ENCODE measurements around the gene PHF8.
A peak's percentile ranks its signal among the peaks of the same experiment; 100 is the strongest.

Gene PHF8

GRCh38 chrX:54044126-54044876, at the start of gene PHF8:
Gene PHF8 (minus strand): TSS chrX:54044473. CDS start chrX:54042728, 1,745 bp downstream.
- DNase-seq (ENCODE audit: low read depth): peak; percentile 93

GRCh38 chrX:54093571-54093970, 49.3 kb upstream of the PHF8 start:
- no peak for DNase-seq (ENCODE audit: low read depth)

GRCh38 chrX:54093159-54093558, 48.9 kb upstream of the PHF8 start:
- no peak for DNase-seq (ENCODE audit: low read depth)

GRCh38 chrX:54090880-54091279, 46.6 kb upstream of the PHF8 start:
- no peak for DNase-seq (ENCODE audit: low read depth)

- DNase-seq (ENCODE audit: low read depth): no peak
These were observed 44.9 kb upstream of the PHF8 start for GRCh38 chrX:54089191-54089590.

GRCh38 chrX:54087661-54088060, 43.4 kb upstream of the PHF8 start:
- peak; percentile 70 for DNase-seq (ENCODE audit: low read depth)

- DNase-seq (ENCODE audit: low read depth): no peak
These were observed 41.4 kb upstream of the PHF8 start for GRCh38 chrX:54085666-54086065.

GRCh38 chrX:54076903-54077302, 32.6 kb upstream of the PHF8 start:
- DNase-seq (ENCODE audit: low read depth): peak; percentile 51

- DNase-seq (ENCODE audit: low read depth): no peak
These were observed 30.6 kb upstream of the PHF8 start for GRCh38 chrX:54074826-54075225.

- DNase-seq (ENCODE audit: low read depth): no peak
These were observed 23.5 kb upstream of the PHF8 start for GRCh38 chrX:54067766-54068165.

- peak; percentile 32 for DNase-seq (ENCODE audit: low read depth)
These were observed 22.6 kb upstream of the PHF8 start for GRCh38 chrX:54066841-54067240.

- DNase-seq (ENCODE audit: low read depth): no peak
These were observed 20.3 kb upstream of the PHF8 start for GRCh38 chrX:54064564-54064963.

GRCh38 chrX:54063361-54063760, 19.1 kb upstream of the PHF8 start:
- DNase-seq (ENCODE audit: low read depth): no peak

GRCh38 chrX:54049801-54050200, 5.5 kb upstream of the PHF8 start:
- no peak for DNase-seq (ENCODE audit: low read depth)

GRCh38 chrX:54048412-54048811, 4.1 kb upstream of the PHF8 start:
- DNase-seq (ENCODE audit: low read depth): no peak

GRCh38 chrX:54045563-54046228, 1.4 kb upstream of the PHF8 start:
- no peak for DNase-seq (ENCODE audit: low read depth)

- no peak for DNase-seq (ENCODE audit: low read depth)
These were observed 635 bp upstream of the PHF8 start for GRCh38 chrX:54044877-54045338.

- peak; percentile 34 for DNase-seq (ENCODE audit: low read depth)
These were observed 640 bp downstream of the PHF8 start for GRCh38 chrX:54043541-54044125.

GRCh38 chrX:54043056-54043455, 1.2 kb downstream of the PHF8 start:
- DNase-seq (ENCODE audit: low read depth): no peak

- DNase-seq (ENCODE audit: low read depth): peak; percentile 49
These were observed 1.7 kb downstream of the PHF8 start for GRCh38 chrX:54042609-54043021.

GRCh38 chrX:54030329-54030728, 13.9 kb downstream of the PHF8 start:
- DNase-seq (ENCODE audit: low read depth): no peak

- no peak for DNase-seq (ENCODE audit: low read depth)
These were observed 14.6 kb downstream of the PHF8 start for GRCh38 chrX:54029529-54030143.

GRCh38 chrX:54024350-54024749, 19.9 kb downstream of the PHF8 start:
- DNase-seq (ENCODE audit: low read depth): no peak
